Dermis blood vessel endothelial cell (primary cell): ENCODE measurements around the gene WDR1. TPM values are rescaled to one million over a fixed set of nuclear protein-coding genes. Genes with fewer than 3 reads are reported as not detected.

Source experiments
- DNase-seq: peaks from one replicate; pipeline ENCODE4 v3.0.0; 2010
- total RNA-seq: library from RNA; depleted of rRNA; stranded (reverse); fragments of >200 nt; gene quantifications from 2 replicates; pipeline ENCODE4 v1.2.3, GENCODE V29; 2014

The WDR1 gene
- total RNA-seq, 1 donor from 2014 or later: 344 TPM

GRCh38 chr4:10066206-10066605 is 50.4 kb downstream of the WDR1 start:
- DNase-seq: no peak

DNA sequence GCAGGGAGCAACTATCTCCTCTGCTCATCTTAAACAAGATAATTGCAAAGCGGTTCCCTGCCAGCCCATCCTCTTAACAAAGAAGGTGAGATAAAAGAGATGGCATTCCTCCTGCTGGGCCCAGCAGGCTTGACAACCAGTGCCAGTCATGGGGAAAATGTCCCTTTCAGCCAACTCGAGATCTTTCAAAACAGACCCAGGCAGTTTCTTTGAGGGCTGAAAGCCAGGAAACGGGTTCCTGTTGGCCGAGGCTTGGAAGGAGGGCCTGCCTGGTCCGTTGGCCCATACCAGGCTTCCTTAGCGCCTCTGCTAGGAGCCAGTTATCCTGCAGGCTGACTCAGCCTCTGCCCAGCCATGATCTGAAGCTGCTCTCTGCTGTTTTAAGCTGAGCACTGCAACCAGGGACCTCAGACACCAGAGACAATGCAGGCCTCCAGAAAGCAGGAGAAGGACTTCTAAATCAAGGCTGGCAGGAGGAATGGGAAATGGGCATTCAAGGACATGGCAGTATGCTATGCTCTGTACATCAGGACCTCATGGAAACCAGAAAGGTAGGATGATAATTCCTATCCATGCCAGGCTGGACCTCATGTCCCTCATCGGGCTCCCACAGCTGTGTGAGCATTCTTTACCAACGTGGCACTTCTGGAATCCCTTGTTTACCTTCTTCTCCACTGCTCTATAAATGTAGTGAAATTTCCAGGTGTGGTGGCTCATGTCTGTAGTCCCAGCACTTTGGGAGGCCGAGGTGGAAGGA is 52.9 kb downstream of the WDR1 start:
- DNase-seq: peak; percentile 92

DNA sequence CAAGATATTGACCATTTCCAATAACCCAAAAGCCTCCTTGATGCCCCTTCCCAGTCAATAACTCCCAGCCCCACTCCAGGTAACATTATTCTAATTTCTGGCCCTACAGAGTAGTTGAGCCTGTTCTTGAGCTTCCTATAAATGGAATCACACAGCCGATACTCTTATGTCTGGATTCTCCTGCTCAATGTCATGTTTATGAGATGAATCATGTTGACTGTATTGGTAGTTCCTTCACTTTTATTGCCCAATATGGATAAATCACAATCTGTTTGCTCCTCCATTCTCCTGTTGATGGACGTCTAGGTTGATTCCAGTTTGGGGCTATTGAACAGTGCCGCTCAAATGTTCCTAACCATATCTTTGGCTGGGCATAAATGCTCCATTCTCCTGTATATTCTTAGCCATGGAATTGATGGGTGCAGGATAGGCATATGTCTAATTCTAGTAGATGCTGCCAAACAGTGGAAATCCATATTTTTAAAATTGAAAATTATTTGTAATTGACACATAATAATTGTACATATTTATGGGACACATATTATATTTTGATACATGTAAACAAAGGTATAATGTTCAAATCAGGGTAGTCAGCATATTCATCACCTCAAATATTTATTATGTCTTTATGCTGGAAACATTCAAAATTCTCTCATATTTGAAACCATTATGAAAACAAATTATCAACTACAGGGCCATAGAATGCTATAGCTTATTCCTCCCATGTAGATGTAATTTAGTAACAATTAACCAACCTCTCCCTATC is 54.8 kb downstream of the WDR1 start:
- DNase-seq: no peak

DNA sequence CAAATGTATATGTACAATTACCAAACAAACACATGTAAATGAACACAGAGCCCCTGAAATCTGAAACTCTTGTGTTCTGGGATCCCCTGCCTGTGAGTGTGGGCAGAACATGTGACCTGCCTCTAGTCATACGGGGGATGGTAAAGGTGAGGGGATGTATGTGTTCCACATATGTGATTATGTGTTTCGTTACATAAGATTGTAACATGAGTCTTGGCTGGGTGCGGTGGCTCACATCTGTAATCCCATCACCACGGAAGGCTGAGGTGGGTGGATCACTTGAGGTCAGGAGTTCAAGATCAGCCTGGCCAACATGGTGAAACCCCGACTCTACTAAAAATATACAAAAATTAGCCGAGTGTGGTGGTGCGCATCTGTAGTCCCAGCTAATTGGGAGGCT is 58.2 kb downstream of the WDR1 start:
- no peak for DNase-seq

- no peak for DNase-seq
Observed at GRCh38 chr4:10057023-10057395, 59.6 kb downstream of the WDR1 start.

DNA sequence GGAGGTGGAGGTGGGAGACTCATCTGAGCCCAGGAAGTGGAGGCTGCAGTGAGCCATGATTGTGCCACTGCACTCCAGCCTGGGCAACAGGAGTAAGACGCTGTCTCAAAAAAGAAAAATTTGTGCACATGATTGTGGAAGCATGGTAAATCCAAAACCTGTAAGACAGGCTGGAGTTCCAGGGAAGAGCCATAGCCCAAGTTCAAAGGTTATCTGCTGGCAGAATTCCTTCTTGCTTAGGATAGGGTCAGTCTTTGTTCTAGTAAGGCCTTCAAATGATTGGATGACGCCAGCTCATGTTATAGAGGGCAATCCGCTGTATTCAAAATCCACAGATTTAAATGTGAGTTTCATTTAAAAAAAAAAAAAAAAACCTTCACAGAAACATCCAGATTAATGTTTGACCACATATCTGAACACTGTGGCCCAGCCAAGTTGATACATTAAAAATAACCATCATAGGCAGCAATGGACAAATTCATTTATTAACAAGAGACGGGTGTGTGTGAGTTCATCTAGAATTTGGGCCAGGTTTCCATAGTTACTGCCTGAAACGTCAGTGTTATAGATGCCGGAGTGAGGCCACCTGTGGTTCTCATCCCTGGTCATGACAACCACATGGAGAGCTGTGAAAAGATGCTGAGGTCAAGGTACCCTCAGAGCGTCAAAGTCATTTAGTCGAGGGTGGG is 60.1 kb downstream of the WDR1 start:
- DNase-seq: no peak

GRCh38 chr4:10055871-10056270 is 60.7 kb downstream of the WDR1 start:
- DNase-seq: no peak

GRCh38 chr4:10054571-10055041 is 62.0 kb downstream of the WDR1 start:
- peak; percentile 80 for DNase-seq

DNA sequence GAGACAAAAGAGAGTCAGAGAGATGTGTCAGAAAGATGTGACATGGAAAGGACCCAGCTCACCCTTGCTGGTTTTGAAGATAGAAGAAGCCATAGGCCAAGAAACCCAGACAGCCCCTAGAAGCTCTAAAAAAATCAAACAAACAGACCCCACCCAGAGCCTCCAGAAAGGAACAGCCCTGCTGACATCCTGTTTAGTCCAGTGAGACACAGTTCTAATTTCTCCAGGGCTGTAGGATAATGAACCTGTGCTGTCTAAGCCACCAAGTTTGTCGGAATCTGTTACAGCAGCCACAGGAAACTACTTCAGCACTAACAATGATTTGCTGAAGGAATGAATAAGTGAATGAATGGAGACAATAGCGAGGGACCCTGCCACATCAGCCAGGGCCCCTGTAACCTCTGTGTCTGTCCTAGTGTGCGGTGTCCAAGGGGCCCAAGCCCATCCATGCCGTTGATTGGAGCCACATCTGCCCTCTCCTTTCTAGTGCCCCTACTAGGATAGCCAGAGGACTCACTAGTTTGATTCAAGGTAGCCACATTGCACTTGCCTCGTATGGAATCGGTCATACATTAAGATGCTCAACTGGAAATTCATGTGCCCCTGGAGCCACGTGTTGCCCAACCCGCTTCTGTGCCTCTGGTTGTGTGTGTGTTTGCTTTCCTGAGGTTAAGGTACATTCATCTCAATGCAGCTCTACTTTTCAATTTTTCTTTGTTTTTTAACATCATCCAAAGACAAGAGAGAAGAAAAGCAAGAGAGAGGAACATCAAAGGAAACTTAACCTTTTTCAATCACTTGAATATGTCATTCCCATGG is 62.8 kb downstream of the WDR1 start:
- no peak for DNase-seq

DNA sequence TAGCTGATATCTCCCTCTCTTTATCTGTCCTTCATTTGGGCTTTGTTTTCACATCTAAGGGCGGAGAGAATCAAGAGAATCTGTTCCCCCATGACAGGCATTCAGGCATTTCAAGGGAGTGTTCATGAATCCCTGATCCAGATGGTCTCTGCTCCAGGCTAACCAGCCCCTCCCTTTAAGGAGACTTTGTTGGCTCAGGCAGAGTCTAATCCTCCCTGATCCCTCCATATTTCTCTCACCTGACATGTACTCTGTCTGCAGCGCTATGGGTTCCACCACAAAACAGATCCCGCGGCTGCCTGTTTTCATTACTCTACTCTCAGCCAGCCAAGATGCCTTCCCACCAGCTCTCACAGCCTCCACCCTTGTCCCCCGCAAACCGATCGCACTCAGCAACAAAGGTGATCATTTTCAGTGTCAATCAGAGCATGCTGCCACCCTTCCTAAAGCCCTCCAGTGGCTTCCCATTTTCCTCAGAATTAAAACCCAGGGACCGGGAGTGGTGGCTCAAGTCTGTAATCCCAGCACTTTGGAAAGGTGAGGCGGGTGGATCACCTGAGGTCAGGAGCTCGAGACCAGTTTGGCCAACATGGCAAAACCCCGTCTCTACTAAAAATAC is 65.0 kb downstream of the WDR1 start:
- DNase-seq: no peak

GRCh38 chr4:10050721-10051120 is 65.9 kb downstream of the WDR1 start:
- DNase-seq: no peak

DNA sequence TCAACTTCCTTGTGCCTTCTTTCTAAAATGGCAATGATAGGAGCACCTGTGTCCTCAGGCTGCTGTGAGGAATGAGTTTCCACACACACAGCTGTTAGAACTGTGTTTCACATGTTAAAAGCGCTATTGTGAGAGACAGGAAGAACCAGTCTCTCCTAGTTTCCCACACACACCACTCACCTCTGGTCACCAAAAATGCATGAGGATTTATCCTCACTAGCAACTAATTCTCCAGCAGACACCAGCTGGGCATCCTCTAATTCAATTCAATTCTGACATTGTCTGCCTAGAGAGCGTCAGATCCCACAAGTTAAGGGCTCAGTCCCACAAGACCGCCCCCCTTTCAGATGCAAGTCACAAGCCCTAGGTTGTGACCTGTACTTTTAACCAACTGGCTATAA is 66.3 kb downstream of the WDR1 start:
- DNase-seq: no peak

GRCh38 chr4:10048941-10049697 is 67.5 kb downstream of the WDR1 start:
- DNase-seq: no peak

DNA sequence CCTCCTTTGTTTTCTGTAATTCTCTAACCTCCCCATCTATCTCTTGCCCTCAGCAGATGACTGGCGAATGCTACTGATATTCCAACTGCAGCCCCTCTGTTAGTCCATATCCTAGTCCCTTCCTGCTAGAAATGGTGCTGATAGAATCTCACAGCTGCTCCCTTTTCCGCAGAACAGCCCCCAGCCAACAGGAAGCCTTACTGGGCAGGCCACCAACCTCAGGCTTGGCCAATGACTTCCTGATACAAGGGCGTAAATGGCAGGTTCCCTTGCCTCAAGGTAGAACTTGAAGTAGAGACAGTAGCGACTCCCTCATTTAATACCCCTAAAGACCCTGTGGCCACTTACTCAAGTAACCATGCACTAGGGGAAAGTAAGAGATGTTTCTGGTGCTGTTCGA is 68.6 kb downstream of the WDR1 start:
- DNase-seq: no peak

GRCh38 chr4:10046471-10046870 is 70.1 kb downstream of the WDR1 start:
- no peak for DNase-seq

DNA sequence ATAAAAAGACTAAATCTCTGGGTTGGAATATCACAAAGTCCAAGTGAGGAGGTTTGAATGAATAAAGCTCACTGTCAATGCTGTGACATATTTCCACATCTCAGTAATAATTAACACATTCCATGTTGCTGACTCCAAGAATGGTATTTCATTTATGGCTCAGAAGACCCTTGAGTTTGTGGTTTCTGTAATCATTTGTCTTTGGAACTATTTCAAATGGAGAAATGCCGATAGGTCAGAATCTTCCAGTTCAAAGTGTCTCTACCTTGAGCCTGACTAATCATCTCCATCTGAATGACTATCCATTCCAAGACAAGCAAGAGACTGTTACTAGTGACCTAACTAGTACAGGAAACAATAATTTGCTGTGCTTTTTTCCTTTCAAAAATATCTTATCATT is 71.1 kb downstream of the WDR1 start:
- DNase-seq: no peak

GRCh38 chr4:10041036-10041435 is 75.6 kb downstream of the WDR1 start:
- DNase-seq: no peak

DNA sequence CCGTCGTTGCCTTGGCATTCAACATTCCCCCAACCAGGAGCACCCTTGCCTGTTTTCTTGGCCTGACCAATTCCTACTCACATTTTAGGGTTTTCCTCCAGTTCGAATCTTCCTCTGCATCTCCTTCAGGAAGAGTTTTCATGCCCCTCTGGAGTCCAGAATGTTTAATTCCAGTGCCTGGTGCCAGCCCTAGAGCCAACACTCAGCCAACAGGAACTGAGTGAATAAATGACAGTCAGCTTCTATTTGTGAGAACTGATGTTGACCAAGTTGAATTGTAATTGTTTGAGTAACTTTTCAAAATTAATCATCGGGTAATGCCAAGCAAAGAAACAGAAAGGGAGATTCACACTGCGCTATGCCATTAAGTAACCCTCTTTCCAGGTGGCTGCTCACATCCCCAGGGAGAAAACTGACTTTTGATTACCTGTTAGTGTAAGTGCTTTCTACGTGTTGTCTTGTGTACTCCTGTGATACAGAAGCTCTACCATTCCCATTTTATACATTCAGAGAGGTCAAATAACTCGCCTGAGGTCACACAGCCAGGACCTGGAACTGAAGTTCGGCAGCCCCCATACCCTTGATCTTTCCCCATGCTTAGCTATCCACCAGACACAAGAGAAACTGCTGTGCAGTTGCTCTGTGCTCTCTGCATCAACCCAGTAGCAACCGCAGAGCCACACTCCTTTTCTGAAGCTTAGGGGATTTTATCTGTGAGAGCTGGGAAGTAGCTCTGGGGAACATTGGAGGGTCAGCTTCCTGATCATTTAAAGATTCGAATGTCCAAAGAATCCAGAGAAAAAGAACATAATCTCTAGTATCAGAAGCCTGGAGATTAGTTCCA is 76.3 kb downstream of the WDR1 start:
- DNase-seq: no peak

GRCh38 chr4:10036807-10037342 is 79.7 kb downstream of the WDR1 start:
- DNase-seq: no peak

DNA sequence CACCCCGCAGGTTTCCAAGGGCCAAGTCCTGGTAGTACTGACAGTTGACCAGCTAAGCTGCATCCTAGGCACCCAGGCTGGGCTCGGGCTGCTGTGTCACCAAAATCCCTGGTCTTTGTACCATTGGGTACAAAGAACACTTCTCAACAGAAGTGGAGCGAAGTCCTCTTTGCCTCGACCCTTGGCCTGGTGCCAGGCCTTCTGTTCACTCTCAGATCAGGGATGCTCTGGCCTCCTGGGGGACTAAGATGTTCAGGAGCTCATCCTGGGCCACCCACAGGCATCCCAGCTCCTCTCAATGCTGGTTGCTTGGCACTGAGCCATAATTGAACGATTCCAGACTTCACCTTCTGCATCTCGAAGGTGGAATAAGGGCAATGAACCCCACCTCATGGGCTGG is 81.5 kb downstream of the WDR1 start:
- no peak for DNase-seq
